GM19438 (cell line): Measurements from ENCODE around the gene PTDSS2.

Experiments
- ATAC-seq: cut with Tn5 transposase; IDR thresholded peaks from one replicate; pipeline ENCODE4 v1.9.1; 2021; ENCODE audit warnings: low read depth; ENCODE audit not compliant: unreplicated experiment

PTDSS2 gene

GRCh38 chr11:538431-539051, 88.5 kb downstream of the PTDSS2 start:
- no peak for ATAC-seq

GRCh38 chr11:539971-540481, 89.9 kb downstream of the PTDSS2 start:
- ATAC-seq: no peak
